ENCODE results near the gene VAT1. TPM values are rescaled to one million over a fixed set of nuclear protein-coding genes. Genes with fewer than 3 reads are reported as not detected.

VAT1 gene
- total and polyA plus RNA-seq, 9 of the 15 experiments (the other 6 are each of a cell fraction or from before 2014, with no cell fraction given): 29.4 to 153 (median 66.7) TPM

DNA sequence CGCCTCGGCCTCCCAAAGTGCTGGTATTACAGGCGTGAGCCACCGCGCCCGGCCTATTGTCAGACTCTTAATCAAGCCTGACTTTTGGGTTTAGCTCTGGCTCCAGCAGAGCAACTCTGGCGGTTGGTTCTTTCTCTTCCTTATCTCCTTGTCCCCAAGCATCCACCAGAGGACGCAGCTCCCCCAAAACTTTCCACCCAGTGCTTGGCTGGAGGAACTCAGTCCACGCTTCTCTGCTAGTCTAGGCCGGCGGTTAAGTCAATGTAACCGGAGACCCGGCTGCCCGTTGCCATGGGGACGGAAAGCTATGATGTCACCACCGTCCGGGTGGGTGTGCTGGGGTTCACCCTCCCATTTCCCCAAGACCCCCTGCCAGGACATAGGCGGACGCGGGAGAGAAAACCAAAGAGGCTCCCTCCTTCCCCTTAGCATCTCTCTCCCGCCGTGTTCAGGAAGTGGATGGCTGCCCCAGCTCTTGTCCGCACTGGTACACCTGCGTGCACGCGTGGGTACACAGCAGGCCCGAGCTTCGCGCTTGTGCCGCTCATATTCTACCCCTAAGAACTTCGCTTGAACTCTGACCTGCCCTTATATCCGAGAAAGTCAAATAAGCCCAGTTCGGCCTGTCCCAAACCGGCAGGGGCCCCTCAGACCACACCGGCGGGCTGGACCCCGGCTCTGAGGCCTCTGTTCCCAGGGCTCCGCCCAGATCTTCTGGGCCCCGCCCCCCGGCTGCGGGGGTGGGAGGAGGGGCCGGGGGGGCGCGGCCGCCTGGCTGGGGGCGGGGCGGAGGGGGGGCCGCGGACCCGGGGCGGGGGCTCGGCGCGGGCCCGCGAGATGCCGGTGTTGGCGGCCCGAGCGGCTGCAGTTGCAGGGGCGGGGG, 2.5 kb upstream of the VAT1 start, which contains the start of gene RND2 (continued):
- TF ChIP-seq, protein P1, sequence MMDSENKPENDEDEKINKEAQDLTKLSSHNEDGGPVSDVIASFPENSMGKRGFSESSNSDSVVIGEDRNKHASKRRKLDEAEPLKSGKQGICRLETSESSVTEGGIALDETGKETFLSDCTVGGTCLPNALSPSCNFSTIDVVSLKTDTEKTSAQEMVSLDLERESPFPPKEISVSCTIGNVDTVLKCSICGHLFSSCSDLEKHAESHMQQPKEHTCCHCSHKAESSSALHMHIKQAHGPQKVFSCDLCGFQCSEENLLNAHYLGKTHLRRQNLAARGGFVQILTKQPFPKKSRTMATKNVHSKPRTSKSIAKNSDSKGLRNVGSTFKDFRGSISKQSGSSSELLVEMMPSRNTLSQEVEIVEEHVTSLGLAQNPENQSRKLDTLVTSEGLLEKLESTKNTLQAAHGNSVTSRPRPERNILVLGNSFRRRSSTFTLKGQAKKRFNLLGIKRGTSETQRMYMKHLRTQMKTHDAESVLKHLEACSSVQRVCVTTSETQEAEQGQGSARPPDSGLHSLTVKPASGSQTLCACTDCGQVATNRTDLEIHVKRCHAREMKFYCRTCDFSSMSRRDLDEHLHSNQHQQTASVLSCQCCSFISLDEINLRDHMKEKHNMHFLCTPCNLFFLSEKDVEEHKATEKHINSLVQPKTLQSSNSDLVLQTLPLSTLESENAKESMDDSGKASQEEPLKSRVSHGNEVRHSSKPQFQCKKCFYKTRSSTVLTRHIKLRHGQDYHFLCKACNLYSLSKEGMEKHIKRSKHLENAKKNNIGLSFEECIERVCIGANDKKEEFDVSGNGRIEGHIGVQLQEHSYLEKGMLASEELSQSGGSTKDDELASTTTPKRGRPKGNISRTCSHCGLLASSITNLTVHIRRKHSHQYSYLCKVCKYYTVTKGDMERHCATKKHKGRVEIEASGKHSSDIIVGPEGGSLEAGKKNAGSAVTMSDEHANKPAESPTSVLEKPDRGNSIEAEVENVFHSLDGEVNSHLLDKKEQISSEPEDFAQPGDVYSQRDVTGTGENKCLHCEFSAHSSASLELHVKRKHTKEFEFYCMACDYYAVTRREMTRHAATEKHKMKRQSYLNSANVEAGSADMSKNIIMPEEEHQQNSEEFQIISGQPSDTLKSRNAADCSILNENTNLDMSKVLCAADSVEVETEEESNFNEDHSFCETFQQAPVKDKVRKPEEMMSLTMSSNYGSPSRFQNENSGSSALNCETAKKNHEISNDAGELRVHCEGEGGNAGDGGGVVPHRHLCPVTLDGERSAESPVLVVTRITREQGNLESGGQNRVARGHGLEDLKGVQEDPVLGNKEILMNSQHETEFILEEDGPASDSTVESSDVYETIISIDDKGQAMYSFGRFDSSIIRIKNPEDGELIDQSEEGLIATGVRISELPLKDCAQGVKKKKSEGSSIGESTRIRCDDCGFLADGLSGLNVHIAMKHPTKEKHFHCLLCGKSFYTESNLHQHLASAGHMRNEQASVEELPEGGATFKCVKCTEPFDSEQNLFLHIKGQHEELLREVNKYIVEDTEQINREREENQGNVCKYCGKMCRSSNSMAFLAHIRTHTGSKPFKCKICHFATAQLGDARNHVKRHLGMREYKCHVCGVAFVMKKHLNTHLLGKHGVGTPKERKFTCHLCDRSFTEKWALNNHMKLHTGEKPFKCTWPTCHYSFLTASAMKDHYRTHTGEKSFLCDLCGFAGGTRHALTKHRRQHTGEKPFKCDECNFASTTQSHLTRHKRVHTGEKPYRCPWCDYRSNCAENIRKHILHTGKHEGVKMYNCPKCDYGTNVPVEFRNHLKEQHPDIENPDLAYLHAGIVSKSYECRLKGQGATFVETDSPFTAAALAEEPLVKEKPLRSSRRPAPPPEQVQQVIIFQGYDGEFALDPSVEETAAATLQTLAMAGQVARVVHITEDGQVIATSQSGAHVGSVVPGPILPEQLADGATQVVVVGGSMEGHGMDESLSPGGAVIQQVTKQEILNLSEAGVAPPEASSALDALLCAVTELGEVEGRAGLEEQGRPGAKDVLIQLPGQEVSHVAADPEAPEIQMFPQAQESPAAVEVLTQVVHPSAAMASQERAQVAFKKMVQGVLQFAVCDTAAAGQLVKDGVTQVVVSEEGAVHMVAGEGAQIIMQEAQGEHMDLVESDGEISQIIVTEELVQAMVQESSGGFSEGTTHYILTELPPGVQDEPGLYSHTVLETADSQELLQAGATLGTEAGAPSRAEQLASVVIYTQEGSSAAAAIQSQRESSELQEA (IDR thresholded peaks at IDR 0.05; ENCODE audit: low read depth): no peak
- TF ChIP-seq MED1 (CRISPR knock-in tag; IDR thresholded peaks at IDR 0.05; ENCODE audit: borderline replicate concordance) (no peak), ILK (tag; IDR thresholded peaks at IDR 0.05; ENCODE audit: borderline replicate concordance, low read depth) (no peak), NCOA1 (IDR thresholded peaks at IDR 0.05; ENCODE audit: low read depth) (no peak; the same call in 1 of the 2 replicates), GTF3C2 (IDR thresholded peaks at IDR 0.05; ENCODE audit: borderline replicate concordance, extremely low read depth, insufficient read length) (no peak), TAL1 (IDR thresholded peaks at IDR 0.05) (no peak), NCOR1 (IDR thresholded peaks at IDR 0.05) (no peak), MTA1 (IDR thresholded peaks at IDR 0.05; ENCODE audit: borderline replicate concordance) (peak; percentile 74; the same call in 1 of the 2 replicates), LCOR (CRISPR knock-in tag; IDR thresholded peaks at IDR 0.05) (peak; percentile 93), DDX20 (tag; IDR thresholded peaks at IDR 0.05; ENCODE audit: low read depth) (no peak), CSDE1 (IDR thresholded peaks at IDR 0.05) (peak in 1 of 2 experiments; percentile 92; a peak in 2 of 4 replicates), ZNF431 (CRISPR knock-in tag; IDR thresholded peaks at IDR 0.05) (no peak), TEAD4 (IDR thresholded peaks at IDR 0.05; ENCODE audit: low read length) (no peak; the same call in 1 of the 2 replicates), TEAD4 (CRISPR knock-in tag; IDR thresholded peaks at IDR 0.05; ENCODE audit: borderline replicate concordance) (no peak), ESRRA (IDR thresholded peaks at IDR 0.05; ENCODE audit: borderline replicate concordance, low read depth) (peak; percentile 78), ZKSCAN3 (CRISPR knock-in tag; IDR thresholded peaks at IDR 0.05) (no peak), NFIX (CRISPR knock-in tag; IDR thresholded peaks at IDR 0.05; ENCODE audit: low read depth) (no peak), ZFPM2 (CRISPR knock-in tag; IDR thresholded peaks at IDR 0.05) (no peak)

Data from K562 (cell line).